ENCODE measurements around the gene UBE2H. TPM values are rescaled to one million over a fixed set of nuclear protein-coding genes. Genes with fewer than 3 reads are reported as not detected.
"Not testable (repeated sequence)": the region's sequence is repeated elsewhere in the genome, so short reads cannot be mapped to it uniquely, and the experiment has no call there.

UBE2H gene
- total RNA-seq, 2 experiments from 2014 or later: 35.6 to 42.1 TPM

DNA sequence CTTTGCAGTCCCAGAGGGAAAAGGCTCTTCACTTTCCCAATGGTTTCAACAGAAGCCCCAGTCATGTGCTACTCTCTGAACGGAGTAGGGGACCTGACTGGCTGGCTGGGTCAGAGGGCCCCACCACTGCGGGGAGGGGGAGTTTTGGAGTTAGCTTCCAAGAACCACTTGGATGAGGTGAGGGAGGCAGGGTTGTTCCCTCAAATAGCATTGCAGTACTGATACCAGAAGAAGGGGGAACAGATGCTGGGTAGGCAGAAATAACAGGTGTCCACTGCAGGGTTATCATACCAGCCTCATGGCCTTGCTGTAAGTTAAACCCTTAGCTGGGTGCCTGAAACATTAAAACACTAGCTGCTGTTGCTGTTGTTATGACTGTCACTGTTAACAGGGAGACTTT, 131.3 kb downstream of the UBE2H start:
- Mint-ChIP-seq H3K4me1 (peaks cover 2% of the 10 kb centered on the region), H3K27me3 (peaks cover 10% of the 10 kb centered on the region), H3K4me3 (no peak overlapping the region), H3K36me3 (no peaks in the 10 kb centered on the region), H3K9me3 (peaks cover 7% of the 10 kb centered on the region), H3K27ac (no peak overlapping the region)
- DNase-seq (no peak), ATAC-seq (ENCODE audit: low read depth) (no peak)
- POLR2A ChIA-PET: no interaction called here

DNA sequence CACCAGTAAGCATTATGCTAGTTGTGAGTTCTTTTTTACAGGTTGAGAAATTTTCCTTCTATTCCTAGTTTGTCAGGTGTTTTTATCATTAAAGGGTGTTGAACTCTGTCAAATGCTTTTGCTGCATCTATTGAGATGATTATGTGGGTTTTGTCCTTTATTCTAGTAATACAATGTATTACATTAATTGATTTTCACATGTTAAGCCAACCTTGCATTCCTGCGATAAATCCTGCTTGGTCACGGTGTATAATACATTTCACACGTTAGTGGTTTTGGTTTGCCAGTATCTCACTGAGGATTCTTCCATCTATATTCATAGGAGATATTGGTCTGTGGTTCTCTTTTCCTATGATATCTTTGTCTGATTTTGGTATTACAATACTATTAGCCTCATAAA, 136.0 kb downstream of the UBE2H start:
- no peak for ATAC-seq (ENCODE audit: low read depth)
- DNase-seq: no peak
- H3K9me3 Mint-ChIP-seq: peaks cover 7% of the 10 kb centered on the region
- H3K27me3 Mint-ChIP-seq: peaks cover 18% of the 10 kb centered on the region
- H3K4me1 Mint-ChIP-seq: no peaks in the 10 kb centered on the region
- H3K36me3 Mint-ChIP-seq: no peaks in the 10 kb centered on the region
- no peak overlapping the region for H3K4me3 Mint-ChIP-seq
- H3K27ac Mint-ChIP-seq: no peak overlapping the region
- POLR2A ChIA-PET: no interaction called here

DNA sequence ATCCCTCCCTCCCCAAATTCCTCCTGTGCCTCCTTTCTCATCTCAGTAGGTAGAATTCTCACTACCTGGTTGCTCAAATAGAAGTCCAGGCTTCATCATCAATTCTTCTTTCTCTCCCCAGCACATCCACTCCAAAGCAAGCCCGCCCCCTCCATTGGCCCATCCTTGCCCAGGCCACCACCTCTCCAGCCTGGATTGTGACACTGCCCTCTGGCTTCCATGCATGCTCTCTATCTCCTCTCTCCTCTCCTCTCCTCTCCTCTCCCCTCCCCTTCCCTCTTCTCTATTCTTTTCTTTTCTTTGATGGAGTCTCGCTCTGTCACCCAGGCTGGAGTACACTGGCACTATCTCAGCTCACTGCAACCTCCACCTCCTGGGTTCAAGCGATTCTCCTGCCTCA, 144.9 kb downstream of the UBE2H start:
- ATAC-seq (ENCODE audit: low read depth) (no peak), DNase-seq (no peak)
- H3K4me3 Mint-ChIP-seq: no peak overlapping the region
- H3K9me3 Mint-ChIP-seq: no peaks in the 10 kb centered on the region
- POLR2A ChIA-PET: no interaction called here
- H3K27ac Mint-ChIP-seq: no peak overlapping the region
- peaks cover 4% of the 10 kb centered on the region for H3K27me3 Mint-ChIP-seq
- H3K4me1 Mint-ChIP-seq: no peaks in the 10 kb centered on the region
- H3K36me3 Mint-ChIP-seq: no peaks in the 10 kb centered on the region

DNA sequence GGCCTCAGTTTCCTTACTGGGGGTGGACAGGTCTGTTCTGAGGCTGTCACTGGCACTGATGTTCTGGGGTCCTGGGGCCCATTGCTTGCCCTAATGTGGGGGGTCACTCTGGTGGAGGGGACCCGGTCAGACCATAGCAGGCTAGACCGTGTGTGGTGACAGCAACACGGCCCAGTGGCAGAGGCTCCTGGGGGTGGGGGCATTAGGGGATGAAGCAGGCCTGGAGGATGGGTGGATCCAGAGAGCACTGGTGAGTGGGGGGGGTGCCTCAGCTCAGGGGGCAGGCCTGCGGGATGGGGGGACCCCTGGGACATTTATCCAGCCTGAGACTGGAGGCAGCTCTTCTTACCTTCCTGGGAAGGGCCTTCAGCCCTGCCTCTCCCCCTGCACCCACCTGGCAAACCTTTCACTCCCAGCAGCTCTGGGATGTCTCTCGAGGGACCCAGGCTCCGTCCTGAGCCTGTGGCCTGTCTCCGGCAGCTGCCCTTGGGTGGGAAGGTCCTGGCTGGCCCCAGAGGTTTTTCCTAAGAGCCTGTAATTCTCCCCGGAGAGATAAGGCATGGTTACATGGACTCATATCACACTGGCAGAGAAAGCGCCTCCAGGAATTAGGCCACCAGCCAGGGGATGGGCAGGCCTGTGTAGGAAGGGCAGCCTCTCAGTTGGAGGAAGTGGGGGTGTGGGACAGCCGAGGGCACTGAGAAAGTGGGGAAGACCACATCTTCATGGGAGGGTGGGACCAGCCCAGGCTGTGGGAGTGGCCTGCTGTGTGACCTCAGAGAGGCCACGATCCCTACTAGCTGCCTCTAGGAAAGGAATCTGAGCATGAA, 147.7 kb downstream of the UBE2H start:
- Mint-ChIP-seq H3K9me3 (no peaks in the 10 kb centered on the region), H3K4me1 (no peaks in the 10 kb centered on the region), H3K27ac (no peak overlapping the region), H3K36me3 (no peaks in the 10 kb centered on the region), H3K27me3 (no peaks in the 10 kb centered on the region), H3K4me3 (no peak overlapping the region)
- DNase-seq (no peak), ATAC-seq (ENCODE audit: low read depth) (no peak)
- POLR2A ChIA-PET: no interaction called here

DNA sequence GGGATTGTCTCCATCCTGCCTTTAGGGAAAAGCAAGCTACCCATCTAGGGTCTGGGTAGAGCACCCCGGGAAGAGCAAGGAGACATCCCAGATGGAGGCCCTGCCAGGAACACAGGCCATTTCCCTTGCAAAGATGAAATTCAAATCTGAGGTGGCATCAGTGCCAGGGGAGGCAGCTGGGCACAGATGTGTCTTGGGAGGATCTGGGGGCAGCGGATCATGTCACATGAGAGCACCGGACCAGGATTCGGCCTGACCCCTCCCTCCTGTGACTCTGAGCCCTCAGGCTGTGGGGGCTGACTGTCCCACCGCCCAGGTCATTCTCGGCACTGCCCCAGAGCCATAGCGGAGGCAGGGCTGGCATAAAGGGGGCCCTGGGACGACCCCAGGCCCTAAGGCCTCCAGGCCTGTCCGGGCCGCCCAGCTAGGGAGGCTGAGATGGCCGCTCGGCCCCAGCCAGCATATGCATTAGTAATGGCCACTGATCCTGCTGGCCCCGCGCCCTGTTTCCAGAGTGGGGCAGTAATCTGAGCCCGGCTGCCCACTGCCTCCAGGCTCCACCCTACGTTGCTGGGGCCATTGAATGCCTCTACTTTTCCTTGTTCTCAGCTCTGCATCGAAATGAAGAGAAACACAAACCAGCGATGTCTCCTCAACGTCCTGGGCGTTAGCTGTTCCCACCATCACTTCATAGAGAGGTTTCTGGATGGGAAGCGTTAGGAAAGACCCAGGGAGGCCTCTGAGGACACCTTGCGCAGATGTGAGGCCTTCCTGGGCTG, 148.5 kb downstream of the UBE2H start:
- H3K36me3 Mint-ChIP-seq: no peaks in the 10 kb centered on the region
- H3K4me3 Mint-ChIP-seq: no peak overlapping the region
- no peaks in the 10 kb centered on the region for H3K9me3 Mint-ChIP-seq
- POLR2A ChIA-PET: no interaction called here
- no peak for DNase-seq
- H3K27me3 Mint-ChIP-seq: no peaks in the 10 kb centered on the region
- no peak for ATAC-seq (ENCODE audit: low read depth)
- H3K4me1 Mint-ChIP-seq: no peaks in the 10 kb centered on the region
- H3K27ac Mint-ChIP-seq: no peak overlapping the region

DNA sequence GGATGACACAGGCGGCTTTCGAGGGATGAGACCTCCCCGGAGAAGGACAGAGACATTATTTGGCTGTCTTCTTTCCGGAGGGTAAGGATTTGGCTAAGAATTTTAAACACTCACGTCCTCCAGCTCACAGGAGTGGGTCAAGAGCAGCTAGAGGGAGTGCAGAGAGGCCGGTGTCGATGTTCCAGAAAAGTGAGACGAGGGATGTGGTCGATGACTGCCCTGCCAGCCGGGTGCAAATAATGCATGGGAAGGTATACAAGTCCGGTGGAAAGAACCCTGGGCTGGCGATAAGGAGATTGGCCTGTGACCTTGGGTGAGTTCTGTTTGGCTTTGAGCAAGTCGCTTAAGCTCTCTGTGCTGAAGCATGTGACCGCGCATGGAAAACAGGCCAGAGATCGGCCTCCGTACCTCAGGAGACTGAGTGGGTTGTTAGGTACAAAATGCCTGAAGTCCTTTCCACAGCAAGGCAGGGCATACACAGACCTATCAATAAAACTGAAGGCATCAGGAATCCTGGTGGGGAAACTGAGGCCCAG, 149.1 kb downstream of the UBE2H start:
- H3K9me3 Mint-ChIP-seq: no peaks in the 10 kb centered on the region
- POLR2A ChIA-PET: no interaction called here
- H3K27me3 Mint-ChIP-seq: no peaks in the 10 kb centered on the region
- no peak overlapping the region for H3K4me3 Mint-ChIP-seq
- no peaks in the 10 kb centered on the region for H3K4me1 Mint-ChIP-seq
- H3K27ac Mint-ChIP-seq: no peak overlapping the region
- DNase-seq: no peak
- ATAC-seq (ENCODE audit: low read depth): no peak
- H3K36me3 Mint-ChIP-seq: no peaks in the 10 kb centered on the region

DNA sequence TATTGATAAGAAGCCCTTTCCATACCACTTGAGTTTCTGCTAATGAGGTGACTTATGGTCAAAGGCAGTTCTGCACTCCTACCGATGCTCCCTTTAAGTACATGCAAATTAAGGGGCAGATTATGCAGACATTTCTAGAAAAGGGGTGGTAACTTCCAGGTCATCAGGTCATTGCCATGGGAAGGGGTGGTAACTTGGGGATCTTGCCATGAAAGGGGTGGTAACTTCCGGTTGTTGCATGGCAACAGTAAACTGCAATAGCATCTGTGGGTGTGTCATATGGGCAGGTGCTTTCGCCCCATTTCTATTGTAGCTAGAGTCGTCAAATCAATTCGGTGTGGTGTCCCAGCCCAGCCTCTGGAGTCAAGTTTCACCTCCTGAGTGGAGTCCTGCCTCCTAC, 150.9 kb downstream of the UBE2H start:
- Mint-ChIP-seq H3K27me3 (no peaks in the 10 kb centered on the region), H3K4me3 (no peak overlapping the region), H3K36me3 (no peaks in the 10 kb centered on the region), H3K27ac (no peak overlapping the region), H3K9me3 (no peaks in the 10 kb centered on the region), H3K4me1 (no peaks in the 10 kb centered on the region)
- DNase-seq: no peak
- POLR2A ChIA-PET: no interaction called here
- no peak for ATAC-seq (ENCODE audit: low read depth)

DNA sequence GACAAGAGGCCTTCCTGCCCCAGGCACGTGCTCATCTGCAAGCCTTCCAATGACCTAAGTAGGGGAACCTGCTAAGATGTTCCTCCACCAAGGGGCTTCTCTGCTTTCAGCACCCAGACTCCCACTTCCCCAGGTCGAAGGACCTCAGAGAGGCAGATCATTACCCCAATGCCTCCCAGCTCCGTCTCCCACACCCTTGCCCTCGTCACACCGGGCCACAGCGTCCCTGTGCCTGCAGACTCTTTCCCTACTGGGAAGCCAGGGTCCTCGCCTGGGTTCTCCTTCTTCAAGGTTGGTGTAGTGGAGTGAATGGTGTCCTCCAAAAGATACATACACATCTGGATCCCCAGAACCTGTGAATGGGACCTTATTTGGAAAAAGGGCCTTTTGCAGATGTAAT, 151.9 kb downstream of the UBE2H start:
- DNase-seq: no peak
- Mint-ChIP-seq H3K9me3 (no peaks in the 10 kb centered on the region), H3K36me3 (no peaks in the 10 kb centered on the region), H3K4me3 (no peak overlapping the region), H3K27ac (no peak overlapping the region), H3K27me3 (no peaks in the 10 kb centered on the region), H3K4me1 (no peaks in the 10 kb centered on the region)
- POLR2A ChIA-PET: no interaction called here
- ATAC-seq (ENCODE audit: low read depth): no peak

DNA sequence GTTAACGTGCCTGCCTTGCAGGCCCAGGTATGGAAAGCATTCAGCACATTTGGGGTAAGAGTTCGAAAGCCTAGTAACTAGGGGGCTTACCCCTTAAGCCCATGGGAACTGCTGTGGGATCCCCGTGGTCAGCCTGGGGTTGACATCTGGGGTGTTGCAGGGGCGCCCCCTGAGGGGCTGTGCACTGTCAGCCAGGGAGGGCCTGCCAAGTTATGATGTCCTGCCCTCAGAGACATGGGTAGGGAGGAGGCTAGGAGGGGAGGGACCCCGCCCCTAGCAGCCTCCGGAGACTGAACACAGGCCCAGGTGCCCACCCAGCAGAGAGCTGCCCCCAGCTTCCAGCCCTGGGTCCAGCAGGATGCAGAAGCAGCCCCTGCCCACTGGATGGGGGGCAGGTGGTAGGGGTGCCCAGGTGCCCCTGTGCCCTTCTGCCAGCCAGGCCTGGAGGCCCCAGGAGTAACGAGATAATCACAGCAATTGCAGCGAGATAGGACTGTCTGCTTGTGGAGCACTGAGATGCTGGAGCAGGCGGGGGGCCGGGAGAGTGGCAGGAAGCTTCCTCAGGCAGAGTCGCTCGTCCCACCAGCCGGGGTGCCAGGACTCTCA, 153.3 kb downstream of the UBE2H start:
- Mint-ChIP-seq H3K9me3 (no peaks in the 10 kb centered on the region), H3K36me3 (no peaks in the 10 kb centered on the region), H3K4me1 (no peaks in the 10 kb centered on the region), H3K4me3 (no peak overlapping the region), H3K27me3 (no peaks in the 10 kb centered on the region), H3K27ac (no peak overlapping the region)
- ATAC-seq (ENCODE audit: low read depth): no peak
- no peak for DNase-seq
- POLR2A ChIA-PET: no interaction called here

DNA sequence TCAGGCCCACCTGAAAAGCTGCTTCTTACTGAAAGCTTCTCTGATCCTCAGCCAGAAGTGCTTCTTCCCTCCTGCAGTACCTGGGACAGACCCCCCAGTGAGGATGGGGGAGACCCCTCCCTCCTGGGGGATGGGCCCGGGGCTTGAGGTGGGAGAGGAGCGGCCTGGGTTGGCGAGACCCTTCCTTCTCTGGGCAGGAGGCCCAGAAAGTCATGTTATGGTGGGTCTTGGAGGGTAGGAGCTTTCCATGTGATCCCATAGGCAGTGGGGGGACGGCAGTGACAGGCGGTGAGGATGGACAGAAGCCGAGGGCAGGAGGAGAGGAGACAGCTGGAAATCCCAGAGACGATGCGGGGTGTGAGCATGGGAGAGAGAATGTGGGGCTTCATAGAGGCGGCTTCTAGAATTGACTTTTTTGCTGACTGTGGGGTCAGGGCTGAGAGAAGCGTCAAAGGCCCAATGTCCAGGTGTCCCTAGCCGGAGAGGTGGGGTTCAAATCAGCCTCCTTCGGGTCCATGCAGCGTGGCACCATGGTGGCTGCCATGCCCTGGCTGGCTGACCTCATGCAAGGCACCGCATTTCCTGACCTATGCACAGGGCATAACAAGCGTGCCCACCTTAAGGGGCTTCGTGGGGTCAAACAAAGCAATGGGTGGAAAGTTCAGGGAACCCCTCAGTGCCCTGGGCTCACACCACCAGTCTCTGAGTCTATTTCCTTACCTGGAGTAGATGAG, 154.0 kb downstream of the UBE2H start:
- Mint-ChIP-seq H3K36me3 (no peaks in the 10 kb centered on the region), H3K27ac (no peak overlapping the region), H3K4me3 (no peak overlapping the region), H3K9me3 (no peaks in the 10 kb centered on the region), H3K4me1 (no peaks in the 10 kb centered on the region), H3K27me3 (no peaks in the 10 kb centered on the region)
- POLR2A ChIA-PET: no interaction called here
- DNase-seq (no peak), ATAC-seq (ENCODE audit: low read depth) (no peak)

DNA sequence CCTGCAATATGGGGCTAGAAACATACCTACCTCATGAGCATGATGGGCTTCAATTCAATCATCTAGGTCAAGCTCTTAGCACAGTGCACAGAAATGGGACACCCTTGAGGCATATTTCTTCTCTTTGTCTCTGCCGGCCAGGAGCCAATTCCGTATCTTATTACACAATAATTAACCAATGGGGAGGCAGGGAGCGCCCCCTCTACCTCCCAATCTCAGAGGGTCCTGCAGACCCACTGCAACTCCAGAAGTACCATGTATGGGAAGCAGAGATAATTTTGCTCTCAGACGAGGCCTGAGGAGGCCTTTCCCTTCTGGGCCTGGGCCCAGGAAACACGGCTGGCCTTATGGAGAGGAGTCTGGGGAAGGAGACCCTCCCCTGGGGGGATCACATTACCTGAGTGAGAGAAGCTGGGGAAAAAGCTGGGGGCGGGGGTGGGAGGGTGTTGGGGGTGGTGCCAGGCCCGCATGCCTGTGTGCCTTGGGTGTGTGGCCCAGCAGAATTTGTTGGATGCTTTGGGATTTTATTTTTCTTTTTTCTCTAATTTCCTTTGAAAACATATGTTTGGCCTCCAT, 155.5 kb downstream of the UBE2H start:
- POLR2A ChIA-PET: no interaction called here

DNA sequence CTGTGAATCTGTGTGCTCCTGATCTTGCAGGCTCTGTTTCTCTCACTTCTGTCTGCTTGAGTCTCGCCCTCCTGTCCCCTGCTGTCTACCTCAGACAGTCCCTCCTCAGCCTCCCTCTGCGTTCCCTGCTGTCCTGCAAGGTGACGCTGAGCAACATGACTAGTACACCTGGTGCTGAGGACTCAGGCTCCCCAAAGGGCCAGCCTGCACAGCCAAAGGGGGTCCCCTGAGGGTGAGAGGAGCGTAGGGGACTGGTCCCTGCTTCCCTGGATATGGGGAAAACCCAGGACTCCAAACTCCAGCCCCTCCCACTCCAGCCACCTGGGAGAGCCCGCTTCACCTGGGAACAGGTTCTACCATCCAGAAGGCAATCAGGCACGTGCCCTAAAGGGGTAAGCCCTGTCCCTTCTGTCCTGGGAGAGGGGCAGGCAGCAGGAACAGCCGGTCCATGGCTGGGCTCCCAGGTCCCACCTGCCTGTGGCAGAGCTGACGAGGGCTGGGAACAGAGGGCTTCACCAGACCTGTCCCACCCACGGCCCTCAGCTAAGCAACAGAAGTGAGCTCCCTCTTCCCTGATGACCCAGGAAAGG, 156.5 kb downstream of the UBE2H start:
- no peak for ATAC-seq (ENCODE audit: low read depth)
- H3K9me3 Mint-ChIP-seq: no peaks in the 10 kb centered on the region
- H3K36me3 Mint-ChIP-seq: no peaks in the 10 kb centered on the region
- peak; percentile 21 for DNase-seq
- H3K27me3 Mint-ChIP-seq: peaks cover 4% of the 10 kb centered on the region
- H3K4me3 Mint-ChIP-seq: no peak overlapping the region
- POLR2A ChIA-PET: no interaction called here
- H3K4me1 Mint-ChIP-seq: no peaks in the 10 kb centered on the region
- H3K27ac Mint-ChIP-seq: no peak overlapping the region

More for the DNA sequence above, 155.5 kb downstream of the UBE2H start:
- Mint-ChIP-seq H3K27me3 (no peaks in the 10 kb centered on the region), H3K27ac (no peak overlapping the region), H3K4me3 (no peak overlapping the region), H3K4me1 (no peaks in the 10 kb centered on the region), H3K36me3 (no peaks in the 10 kb centered on the region), H3K9me3 (no peaks in the 10 kb centered on the region)
- DNase-seq (no peak), ATAC-seq (ENCODE audit: low read depth) (no peak)

DNA sequence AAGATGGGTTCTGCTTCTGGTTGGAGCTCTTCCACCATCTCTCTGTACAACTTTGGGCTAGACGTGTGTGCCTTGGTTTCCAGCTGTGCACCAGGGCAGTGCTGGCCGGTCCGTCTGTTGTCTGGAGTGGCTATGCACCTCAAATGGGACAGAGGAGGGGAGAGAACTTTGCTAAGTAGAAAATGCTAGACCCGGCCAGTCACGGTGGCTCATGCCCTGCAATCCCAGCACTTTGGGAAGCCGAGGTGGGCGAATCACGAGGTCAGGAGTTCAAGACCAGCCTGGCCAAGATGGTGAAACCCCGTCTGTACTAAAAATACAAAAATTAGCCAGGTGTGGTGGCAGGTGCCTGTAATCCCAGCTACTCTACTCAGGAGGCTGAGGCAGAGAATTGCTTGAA, 158.3 kb downstream of the UBE2H start:
- H3K36me3 Mint-ChIP-seq; H3K4me1 Mint-ChIP-seq; ATAC-seq (ENCODE audit: low read depth); H3K27me3 Mint-ChIP-seq; H3K4me3 Mint-ChIP-seq; H3K9me3 Mint-ChIP-seq; H3K27ac Mint-ChIP-seq; POLR2A ChIA-PET: not testable (repeated sequence)
- DNase-seq: peak; percentile 17
